VCaP (cell line): ENCODE results near the gene PRIM2.
A peak's percentile ranks its signal among the peaks of the same experiment; 100 is the strongest.
"Not testable (repeated sequence)": the region's sequence is repeated elsewhere in the genome, so short reads cannot be mapped to it uniquely, and the experiment has no call there.

Experiments
- H3K27ac ChIP-seq: fragments of 450-650 bp; 2 replicates; pipeline ENCODE4 v1.5.1; 2017
- CTCF ChIP-seq: fragments of 450-650 bp; conservative IDR thresholded peaks from 2 replicates; pipeline ENCODE4 v1.5.1; 2017; ENCODE audit warnings: mild to moderate bottlenecking, moderate library complexity

PRIM2 gene

GRCh38 chr6:57310817-57311157 is 6.6 kb upstream of the PRIM2 start:
- no peak overlapping the region for H3K27ac ChIP-seq
- no peak for TF ChIP-seq CTCF

- H3K27ac ChIP-seq = not testable (repeated sequence)
Measured at GRCh38 chr6:57311300-57312003, 6.0 kb upstream of the PRIM2 start.

GRCh38 chr6:57312004-57312345 is 5.5 kb upstream of the PRIM2 start:
- H3K27ac ChIP-seq = no peak overlapping the region
- no peak for TF ChIP-seq CTCF

- no peak for TF ChIP-seq CTCF
- H3K27ac ChIP-seq = no peak overlapping the region
Measured at GRCh38 chr6:57313009-57313408, 4.4 kb upstream of the PRIM2 start.

- TF ChIP-seq CTCF = no peak
- no peak overlapping the region for H3K27ac ChIP-seq
Measured at GRCh38 chr6:57313711-57314471, 3.5 kb upstream of the PRIM2 start.

GRCh38 chr6:57315111-57315510 is 2.3 kb upstream of the PRIM2 start:
- no peak for TF ChIP-seq CTCF
- H3K27ac ChIP-seq = no peak overlapping the region

- peak overlapping the region; percentile 69; the same call in 1 of the 2 replicates for H3K27ac ChIP-seq
- TF ChIP-seq CTCF = no peak
Measured at GRCh38 chr6:57315851-57316250, 1.6 kb upstream of the PRIM2 start.

GRCh38 chr6:57316581-57317059 is 810 bp upstream of the PRIM2 start:
- peak; percentile 83 for TF ChIP-seq CTCF
- peak overlapping the region; percentile 69 for H3K27ac ChIP-seq
